Neural cell (in vitro differentiated cells): ENCODE measurements around the gene RHBDF2. TPM values are rescaled to one million over a fixed set of nuclear protein-coding genes. Genes with fewer than 3 reads are reported as not detected.

Source experiments
- H2AFZ ChIP-seq: fragments of 200-600, 300-800 bp; sonication (generic), shearing (Covaris generic); 2 replicates; pipeline ENCODE4 v1.6.0; 2014; ENCODE audit warnings: low read depth, mild to moderate bottlenecking, antibody characterized with exemption, low read length, moderate library complexity
- H3F3A ChIP-seq: fragments of 200-600 bp; shearing (Covaris generic); 2 replicates; pipeline ENCODE4 v1.6.1; 2016; ENCODE audit warnings: mild to moderate bottlenecking, moderate library complexity, mixed read lengths, antibody characterized with exemption, low read length; ENCODE audit not compliant: insufficient read depth, poor library complexity, severe bottlenecking
- H3K27ac ChIP-seq: fragments of 200-600, 300-800 bp; sonication (generic), shearing (Covaris generic); 2 replicates; pipeline ENCODE4 v1.5.1; 2014; ENCODE audit warnings: mild to moderate bottlenecking, low read length, moderate library complexity
- H3K27me3 ChIP-seq: fragments of 300-800, 200-600 bp; sonication (generic), shearing (Covaris generic); 2 replicates; pipeline ENCODE4 v1.6.0; 2014; ENCODE audit warnings: mild to moderate bottlenecking, low read depth, low read length, moderate library complexity; ENCODE audit not compliant: insufficient read depth
- H3K36me3 ChIP-seq: fragments of 300-800, 200-600 bp; sonication (generic), shearing (Covaris generic); 2 replicates; pipeline ENCODE4 v1.5.1; 2014; ENCODE audit warnings: mild to moderate bottlenecking, antibody characterized with exemption, low read length, moderate library complexity; ENCODE audit not compliant: insufficient read depth
- H3K4me2 ChIP-seq: fragments of 300-800, 200-600 bp; sonication (generic), shearing (Covaris generic); 2 replicates; pipeline ENCODE4 v1.6.0; 2014; ENCODE audit warnings: mild to moderate bottlenecking, low read length
- H3K4me3 ChIP-seq: fragments of 300-800, 200-600 bp; sonication (generic), shearing (Covaris generic); 2 replicates; pipeline ENCODE4 v1.5.1; 2014; ENCODE audit warnings: mild to moderate bottlenecking, low read length, moderate library complexity
- H3K79me2 ChIP-seq: fragments of 200-600 bp; shearing (Covaris generic); replicated peaks from 2 replicates; pipeline ENCODE4 v1.6.0; 2014; ENCODE audit warnings: mild to moderate bottlenecking, low read length, moderate library complexity; ENCODE audit not compliant: insufficient read depth
- H3K9ac ChIP-seq: fragments of 300-800, 200-600 bp; sonication (generic), shearing (Covaris generic); 2 replicates; pipeline ENCODE4 v1.6.1; 2016; ENCODE audit warnings: mild to moderate bottlenecking, low read length, mixed read lengths
- H3K9me2 ChIP-seq: fragments of 200-600 bp; shearing (Covaris generic); 2 replicates; pipeline ENCODE4 v1.6.1; 2016; ENCODE audit warnings: mild to moderate bottlenecking, low read length, mixed read lengths; ENCODE audit not compliant: insufficient read depth
- H3K9me3 ChIP-seq: fragments of 200-600, 300-800 bp; sonication (generic), shearing (Covaris generic); 2 replicates; pipeline ENCODE4 v1.6.1; 2016; ENCODE audit warnings: mild to moderate bottlenecking, mixed run types, low read length, moderate library complexity, mixed read lengths
- H4K20me1 ChIP-seq: fragments of 200-600 bp; shearing (Covaris generic); 2 replicates; pipeline ENCODE4 v1.6.1; 2016; ENCODE audit warnings: mild to moderate bottlenecking, mixed run types; ENCODE audit not compliant: insufficient read depth
- EP300 ChIP-seq: fragments of 450-650 bp; conservative IDR thresholded peaks from 2 replicates; pipeline ENCODE4 v1.6.1; 2014; ENCODE audit warnings: antibody characterized with exemption, mild to moderate bottlenecking, moderate library complexity; ENCODE audit not compliant: poor library complexity, severe bottlenecking
- EZH2 ChIP-seq: fragments of 200-600, 300-800 bp; shearing (Covaris generic), sonication (generic); IDR thresholded peaks from 2 replicates; pipeline ENCODE4 v1.6.1; 2014; ENCODE audit warnings: antibody characterized with exemption, low read length, borderline replicate concordance, mild to moderate bottlenecking; ENCODE audit not compliant: insufficient read depth, poor library complexity, severe bottlenecking
- MXI1 ChIP-seq: fragments of 450-650 bp; conservative IDR thresholded peaks from 2 replicates; pipeline ENCODE4 v1.6.1; 2014; ENCODE audit warnings: antibody characterized with exemption, mild to moderate bottlenecking; ENCODE audit not compliant: poor library complexity, severe bottlenecking
- POLR2AphosphoS5 ChIP-seq: IDR thresholded peaks from 2 replicates; pipeline ENCODE4 v1.6.1; 2012
- RAD21 ChIP-seq: fragments of 450-650 bp; conservative IDR thresholded peaks from 2 replicates; pipeline ENCODE4 v1.6.1; 2014; ENCODE audit warnings: antibody characterized with exemption, mild to moderate bottlenecking, moderate library complexity
- SMC3 ChIP-seq: fragments of 450-650 bp; conservative IDR thresholded peaks from 2 replicates; pipeline ENCODE4 v1.6.1; 2014; ENCODE audit warnings: antibody characterized with exemption, mild to moderate bottlenecking, moderate library complexity; ENCODE audit not compliant: poor library complexity
- TAF1 ChIP-seq: IDR thresholded peaks from 2 replicates; pipeline ENCODE4 v1.6.1; 2012; ENCODE audit warnings: low read depth
- polyA plus RNA-seq: library from polyadenylated mRNA; depleted of rRNA; stranded (reverse); fragments of >200 nt; gene quantifications from 2 replicates; pipeline ENCODE4 v1.2.3, GENCODE V29; 2014
- TF ChIP-seq, protein P1 (sequence below): IDR thresholded peaks from 2 replicates; pipeline ENCODE4 v1.6.1; 2012; ENCODE audit warnings: borderline replicate concordance
- TF ChIP-seq, protein P2 (sequence below): fragments of 450-650 bp; IDR thresholded peaks from 2 replicates; pipeline ENCODE4 v1.5.1; 2014; ENCODE audit warnings: antibody characterized with exemption, mild to moderate bottlenecking, moderate library complexity; ENCODE audit not compliant: poor library complexity, severe bottlenecking

RHBDF2 gene
- polyA plus RNA-seq, 1 donor from 2014 or later: not detected

DNA sequence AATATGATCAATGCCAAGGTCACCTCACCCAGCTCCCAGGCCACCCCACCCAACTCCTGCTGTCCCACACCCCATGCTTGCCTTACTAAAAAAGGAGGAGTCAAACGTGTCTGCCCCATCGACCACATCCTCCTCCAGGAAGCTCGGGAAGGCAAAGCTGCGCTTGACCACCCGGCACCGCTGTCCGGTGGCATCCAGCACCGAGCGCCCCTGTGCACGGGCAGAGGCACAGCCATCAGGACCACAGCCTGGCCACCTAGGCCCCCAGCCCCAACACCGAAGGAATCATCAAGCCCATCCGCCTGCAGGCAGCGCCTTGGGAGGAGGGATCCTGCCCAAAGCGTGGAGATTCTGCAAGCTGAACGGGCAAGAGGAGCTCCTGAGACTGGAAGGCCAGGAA lies 23.6 kb downstream of the RHBDF2 start:
- Histone ChIP-seq H3K9me3 (no peaks in the 10 kb centered on the region), H3K9ac (no peak overlapping the region), H3K4me3 (no peak overlapping the region), H3K4me2 (no peak overlapping the region), H3K27me3 (no peaks in the 10 kb centered on the region), H3K79me2 (no peaks in the 10 kb centered on the region), H3F3A (no peaks in the 10 kb centered on the region), H3K36me3 (no peaks in the 10 kb centered on the region), H3K27ac (no peak overlapping the region), H4K20me1 (no peaks in the 10 kb centered on the region), H2AFZ (no peak overlapping the region), H3K9me2 (no peaks in the 10 kb centered on the region)
- no peak for TF ChIP-seq MXI1
- TF ChIP-seq, protein P1, sequence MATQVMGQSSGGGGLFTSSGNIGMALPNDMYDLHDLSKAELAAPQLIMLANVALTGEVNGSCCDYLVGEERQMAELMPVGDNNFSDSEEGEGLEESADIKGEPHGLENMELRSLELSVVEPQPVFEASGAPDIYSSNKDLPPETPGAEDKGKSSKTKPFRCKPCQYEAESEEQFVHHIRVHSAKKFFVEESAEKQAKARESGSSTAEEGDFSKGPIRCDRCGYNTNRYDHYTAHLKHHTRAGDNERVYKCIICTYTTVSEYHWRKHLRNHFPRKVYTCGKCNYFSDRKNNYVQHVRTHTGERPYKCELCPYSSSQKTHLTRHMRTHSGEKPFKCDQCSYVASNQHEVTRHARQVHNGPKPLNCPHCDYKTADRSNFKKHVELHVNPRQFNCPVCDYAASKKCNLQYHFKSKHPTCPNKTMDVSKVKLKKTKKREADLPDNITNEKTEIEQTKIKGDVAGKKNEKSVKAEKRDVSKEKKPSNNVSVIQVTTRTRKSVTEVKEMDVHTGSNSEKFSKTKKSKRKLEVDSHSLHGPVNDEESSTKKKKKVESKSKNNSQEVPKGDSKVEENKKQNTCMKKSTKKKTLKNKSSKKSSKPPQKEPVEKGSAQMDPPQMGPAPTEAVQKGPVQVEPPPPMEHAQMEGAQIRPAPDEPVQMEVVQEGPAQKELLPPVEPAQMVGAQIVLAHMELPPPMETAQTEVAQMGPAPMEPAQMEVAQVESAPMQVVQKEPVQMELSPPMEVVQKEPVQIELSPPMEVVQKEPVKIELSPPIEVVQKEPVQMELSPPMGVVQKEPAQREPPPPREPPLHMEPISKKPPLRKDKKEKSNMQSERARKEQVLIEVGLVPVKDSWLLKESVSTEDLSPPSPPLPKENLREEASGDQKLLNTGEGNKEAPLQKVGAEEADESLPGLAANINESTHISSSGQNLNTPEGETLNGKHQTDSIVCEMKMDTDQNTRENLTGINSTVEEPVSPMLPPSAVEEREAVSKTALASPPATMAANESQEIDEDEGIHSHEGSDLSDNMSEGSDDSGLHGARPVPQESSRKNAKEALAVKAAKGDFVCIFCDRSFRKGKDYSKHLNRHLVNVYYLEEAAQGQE: no peak
- TF ChIP-seq, protein P2, sequence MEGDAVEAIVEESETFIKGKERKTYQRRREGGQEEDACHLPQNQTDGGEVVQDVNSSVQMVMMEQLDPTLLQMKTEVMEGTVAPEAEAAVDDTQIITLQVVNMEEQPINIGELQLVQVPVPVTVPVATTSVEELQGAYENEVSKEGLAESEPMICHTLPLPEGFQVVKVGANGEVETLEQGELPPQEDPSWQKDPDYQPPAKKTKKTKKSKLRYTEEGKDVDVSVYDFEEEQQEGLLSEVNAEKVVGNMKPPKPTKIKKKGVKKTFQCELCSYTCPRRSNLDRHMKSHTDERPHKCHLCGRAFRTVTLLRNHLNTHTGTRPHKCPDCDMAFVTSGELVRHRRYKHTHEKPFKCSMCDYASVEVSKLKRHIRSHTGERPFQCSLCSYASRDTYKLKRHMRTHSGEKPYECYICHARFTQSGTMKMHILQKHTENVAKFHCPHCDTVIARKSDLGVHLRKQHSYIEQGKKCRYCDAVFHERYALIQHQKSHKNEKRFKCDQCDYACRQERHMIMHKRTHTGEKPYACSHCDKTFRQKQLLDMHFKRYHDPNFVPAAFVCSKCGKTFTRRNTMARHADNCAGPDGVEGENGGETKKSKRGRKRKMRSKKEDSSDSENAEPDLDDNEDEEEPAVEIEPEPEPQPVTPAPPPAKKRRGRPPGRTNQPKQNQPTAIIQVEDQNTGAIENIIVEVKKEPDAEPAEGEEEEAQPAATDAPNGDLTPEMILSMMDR: no peak
- TF ChIP-seq POLR2AphosphoS5: no peak
- no peak for TF ChIP-seq EZH2
- TF ChIP-seq RAD21: no peak
- no peak for TF ChIP-seq EP300
- TF ChIP-seq SMC3: no peak
- TF ChIP-seq TAF1: no peak

DNA sequence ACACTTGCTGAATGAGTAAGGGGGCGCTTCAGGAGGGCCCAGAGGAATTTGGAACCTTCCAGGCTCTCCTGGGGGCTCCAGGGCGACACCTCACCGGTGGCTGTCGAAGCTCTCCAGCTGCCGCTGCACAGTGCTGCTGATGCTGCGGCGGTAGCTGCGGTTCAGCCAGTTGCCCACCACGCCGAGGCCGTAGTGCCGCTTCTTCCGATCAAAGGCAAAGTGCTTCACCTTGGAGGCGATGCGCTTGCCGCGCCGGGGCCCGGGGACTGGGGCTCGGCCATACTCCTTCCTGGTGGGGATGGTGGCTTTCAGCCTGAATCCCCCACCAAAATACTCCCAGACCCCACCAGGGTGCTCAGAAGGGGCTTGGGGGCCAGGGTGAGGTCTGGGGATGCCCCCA lies 24.5 kb downstream of the RHBDF2 start:
- Histone ChIP-seq H2AFZ (no peak overlapping the region), H3F3A (no peaks in the 10 kb centered on the region), H3K27me3 (no peaks in the 10 kb centered on the region), H3K79me2 (no peaks in the 10 kb centered on the region), H3K9ac (no peak overlapping the region), H3K4me3 (no peak overlapping the region), H3K9me2 (no peaks in the 10 kb centered on the region), H3K27ac (no peak overlapping the region), H3K9me3 (no peaks in the 10 kb centered on the region), H3K4me2 (no peak overlapping the region), H4K20me1 (no peaks in the 10 kb centered on the region), H3K36me3 (no peaks in the 10 kb centered on the region)
- TF ChIP-seq SMC3 (no peak), MXI1 (no peak), EP300 (no peak), EZH2 (no peak), POLR2AphosphoS5 (no peak), TAF1 (no peak), RAD21 (no peak)
- TF ChIP-seq, protein P1: no peak
- TF ChIP-seq, protein P2: no peak
